Measurements from ENCODE around the gene HPRT1.

DNA sequence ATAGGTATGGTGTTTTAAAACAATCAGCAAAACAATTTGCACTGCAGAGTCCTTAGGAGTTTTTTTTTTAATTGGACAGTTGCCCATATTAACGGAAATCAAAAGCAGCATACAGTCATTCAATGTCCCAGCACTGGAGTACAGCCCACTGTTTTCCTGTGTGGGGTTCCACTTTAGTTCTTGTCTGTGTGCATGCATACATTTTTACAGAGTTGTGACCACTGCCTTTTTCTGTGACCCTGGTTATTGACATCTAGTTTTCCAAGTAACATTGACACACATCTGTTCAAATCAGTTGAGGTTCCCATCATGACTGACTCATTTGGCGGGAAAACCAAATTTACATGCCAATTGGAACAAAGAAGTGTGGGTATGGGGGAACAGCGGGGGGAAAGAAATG lies 83.3 kb downstream of the HPRT1 start:
- TF ChIP-seq, protein P1, sequence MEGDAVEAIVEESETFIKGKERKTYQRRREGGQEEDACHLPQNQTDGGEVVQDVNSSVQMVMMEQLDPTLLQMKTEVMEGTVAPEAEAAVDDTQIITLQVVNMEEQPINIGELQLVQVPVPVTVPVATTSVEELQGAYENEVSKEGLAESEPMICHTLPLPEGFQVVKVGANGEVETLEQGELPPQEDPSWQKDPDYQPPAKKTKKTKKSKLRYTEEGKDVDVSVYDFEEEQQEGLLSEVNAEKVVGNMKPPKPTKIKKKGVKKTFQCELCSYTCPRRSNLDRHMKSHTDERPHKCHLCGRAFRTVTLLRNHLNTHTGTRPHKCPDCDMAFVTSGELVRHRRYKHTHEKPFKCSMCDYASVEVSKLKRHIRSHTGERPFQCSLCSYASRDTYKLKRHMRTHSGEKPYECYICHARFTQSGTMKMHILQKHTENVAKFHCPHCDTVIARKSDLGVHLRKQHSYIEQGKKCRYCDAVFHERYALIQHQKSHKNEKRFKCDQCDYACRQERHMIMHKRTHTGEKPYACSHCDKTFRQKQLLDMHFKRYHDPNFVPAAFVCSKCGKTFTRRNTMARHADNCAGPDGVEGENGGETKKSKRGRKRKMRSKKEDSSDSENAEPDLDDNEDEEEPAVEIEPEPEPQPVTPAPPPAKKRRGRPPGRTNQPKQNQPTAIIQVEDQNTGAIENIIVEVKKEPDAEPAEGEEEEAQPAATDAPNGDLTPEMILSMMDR (IDR thresholded peaks at IDR 0.05; ENCODE audit: low read length), result no peak
- TF ChIP-seq EZH2 (optimal IDR thresholded peaks at IDR 0.05; ENCODE audit: low read depth, low read length), result no peak
